ENCODE measurements around the gene RBM6. TPM values are rescaled to one million over a fixed set of nuclear protein-coding genes. Genes with fewer than 3 reads are reported as not detected.

Gene RBM6
- total RNA-seq, 1 experiment from 2014 or later, result 72.0 TPM

DNA sequence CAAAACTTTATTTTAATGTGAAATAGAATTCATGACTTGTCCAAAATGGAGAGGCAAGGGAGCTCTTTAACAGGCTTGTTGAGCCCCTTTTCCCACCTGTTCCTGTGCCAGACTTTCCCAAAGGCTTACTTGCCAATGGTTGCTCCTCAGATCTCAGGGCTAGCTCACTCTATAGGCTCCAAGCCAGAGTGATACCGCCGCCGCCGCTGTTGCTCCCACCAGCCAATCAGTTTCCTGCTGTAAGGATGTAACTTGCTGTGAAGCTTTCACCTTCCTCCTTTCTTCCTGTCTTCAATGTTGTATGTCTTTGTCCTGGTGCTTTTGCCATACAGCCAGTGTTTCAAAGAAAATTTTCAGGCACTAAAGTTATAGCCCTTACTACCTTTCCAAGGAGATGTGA, 107.5 kb downstream of the RBM6 start:
- H3K4me2 ChIP-seq, result no peak overlapping the region
- no peaks in the 10 kb centered on the region for H3K9me3 ChIP-seq (ENCODE audit: insufficient read depth, low read depth)
- no peaks in the 10 kb centered on the region for H3K27me3 ChIP-seq (ENCODE audit: insufficient read depth, low read depth)
- POLR2A ChIA-PET (ENCODE audit: unreplicated experiment), result no interaction called here
- CTCF ChIA-PET, result no interaction called here
- H3F3A ChIP-seq (ENCODE audit: insufficient read depth, low read depth), result no peaks in the 10 kb centered on the region
- intact Hi-C loops (cut with micrococcal nuclease; ENCODE audit: unreplicated experiment), result no loop called here
- H4K20me1 ChIP-seq (ENCODE audit: insufficient read depth), result no peaks in the 10 kb centered on the region
- TF ChIP-seq EZH2 (IDR thresholded peaks at IDR 0.05; ENCODE audit: low read depth), result no peak
- TF ChIP-seq, protein P1, sequence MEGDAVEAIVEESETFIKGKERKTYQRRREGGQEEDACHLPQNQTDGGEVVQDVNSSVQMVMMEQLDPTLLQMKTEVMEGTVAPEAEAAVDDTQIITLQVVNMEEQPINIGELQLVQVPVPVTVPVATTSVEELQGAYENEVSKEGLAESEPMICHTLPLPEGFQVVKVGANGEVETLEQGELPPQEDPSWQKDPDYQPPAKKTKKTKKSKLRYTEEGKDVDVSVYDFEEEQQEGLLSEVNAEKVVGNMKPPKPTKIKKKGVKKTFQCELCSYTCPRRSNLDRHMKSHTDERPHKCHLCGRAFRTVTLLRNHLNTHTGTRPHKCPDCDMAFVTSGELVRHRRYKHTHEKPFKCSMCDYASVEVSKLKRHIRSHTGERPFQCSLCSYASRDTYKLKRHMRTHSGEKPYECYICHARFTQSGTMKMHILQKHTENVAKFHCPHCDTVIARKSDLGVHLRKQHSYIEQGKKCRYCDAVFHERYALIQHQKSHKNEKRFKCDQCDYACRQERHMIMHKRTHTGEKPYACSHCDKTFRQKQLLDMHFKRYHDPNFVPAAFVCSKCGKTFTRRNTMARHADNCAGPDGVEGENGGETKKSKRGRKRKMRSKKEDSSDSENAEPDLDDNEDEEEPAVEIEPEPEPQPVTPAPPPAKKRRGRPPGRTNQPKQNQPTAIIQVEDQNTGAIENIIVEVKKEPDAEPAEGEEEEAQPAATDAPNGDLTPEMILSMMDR (conservative IDR thresholded peaks at IDR 0.05), result no peak
- no peak overlapping the region for H2AFZ ChIP-seq
- no peaks in the 10 kb centered on the region for H3K36me3 ChIP-seq (ENCODE audit: low read depth)
- H3K79me2 ChIP-seq (ENCODE audit: low read depth), result no peaks in the 10 kb centered on the region
- no peak overlapping the region for H3K4me3 ChIP-seq
- DNase-seq, result no peak
- no peak overlapping the region for H3K27ac ChIP-seq
- H3K9me2 ChIP-seq (ENCODE audit: insufficient read depth), result no peaks in the 10 kb centered on the region
- no TSS peak for BruUV-seq (replicated peaks)
- no peaks in the 10 kb centered on the region for H3K4me1 ChIP-seq (replicated peaks; ENCODE audit: insufficient read depth)

DNA sequence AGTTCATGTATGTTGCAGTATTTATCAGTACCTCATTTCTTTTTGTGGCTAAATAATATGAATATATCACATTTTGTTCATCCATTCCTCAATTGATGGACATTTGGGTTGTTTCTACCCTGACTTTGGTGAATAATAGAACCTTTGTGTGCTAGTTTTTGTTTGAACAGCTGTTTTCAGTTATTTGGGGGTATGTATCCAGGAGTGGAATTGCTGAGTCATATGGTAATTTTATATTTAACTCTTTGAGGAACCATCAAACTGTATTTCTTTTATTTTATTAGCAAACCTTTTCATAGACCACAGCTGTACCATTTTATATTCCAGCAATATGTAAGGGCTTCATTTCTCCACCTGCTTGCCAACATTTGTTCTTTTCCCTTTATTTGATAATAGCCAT, 110.4 kb downstream of the RBM6 start:
- Histone ChIP-seq H3F3A (ENCODE audit: insufficient read depth, low read depth) (no peaks in the 10 kb centered on the region), H2AFZ (no peak overlapping the region), H3K4me2 (no peak overlapping the region), H3K9me3 (ENCODE audit: insufficient read depth, low read depth) (no peaks in the 10 kb centered on the region), H3K4me1 (replicated peaks; ENCODE audit: insufficient read depth) (no peaks in the 10 kb centered on the region), H3K27me3 (ENCODE audit: insufficient read depth, low read depth) (no peaks in the 10 kb centered on the region), H3K27ac (no peak overlapping the region), H3K9me2 (ENCODE audit: insufficient read depth) (no peaks in the 10 kb centered on the region), H3K36me3 (ENCODE audit: low read depth) (no peaks in the 10 kb centered on the region), H3K4me3 (no peak overlapping the region), H4K20me1 (ENCODE audit: insufficient read depth) (no peaks in the 10 kb centered on the region), H3K79me2 (ENCODE audit: low read depth) (no peaks in the 10 kb centered on the region)
- no TSS peak for BruUV-seq (replicated peaks)
- TF ChIP-seq, protein P1 (conservative IDR thresholded peaks at IDR 0.05), result no peak
- TF ChIP-seq EZH2 (IDR thresholded peaks at IDR 0.05; ENCODE audit: low read depth), result no peak
- intact Hi-C loops (cut with micrococcal nuclease; ENCODE audit: unreplicated experiment), result no loop called here
- no peak for DNase-seq
- ChIA-PET POLR2A (ENCODE audit: unreplicated experiment) (interaction anchor here (0.7 kb wide), 1 partner anchor 121 kb away, joined by 3 read pairs; the partner anchor contains the start of gene MON1A), CTCF (no interaction called here)

DNA sequence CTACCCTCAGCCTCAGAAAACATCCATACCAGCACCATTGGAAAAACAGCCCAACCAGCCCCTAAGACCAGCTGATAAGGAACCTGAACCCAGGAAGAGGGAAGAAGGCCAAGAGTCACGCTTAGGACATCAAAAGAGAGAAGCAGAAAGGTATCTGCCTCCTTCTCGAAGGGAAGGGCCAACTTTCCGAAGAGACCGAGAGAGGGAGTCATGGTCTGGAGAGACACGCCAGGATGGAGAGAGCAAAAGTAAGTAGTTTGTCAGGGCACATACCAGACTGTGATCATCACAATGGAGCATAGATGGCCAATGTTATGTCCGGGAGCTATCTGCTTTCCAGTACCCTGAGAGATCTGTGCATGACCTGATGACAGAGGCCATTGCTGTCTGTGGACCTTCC, 117.8 kb downstream of the RBM6 start:
- no peaks in the 10 kb centered on the region for H3K27me3 ChIP-seq (ENCODE audit: insufficient read depth, low read depth)
- intact Hi-C loops (cut with micrococcal nuclease; ENCODE audit: unreplicated experiment), result no loop called here
- TF ChIP-seq, protein P1 (conservative IDR thresholded peaks at IDR 0.05), result no peak
- no peak for TF ChIP-seq EZH2 (IDR thresholded peaks at IDR 0.05; ENCODE audit: low read depth)
- H3K4me1 ChIP-seq (replicated peaks; ENCODE audit: insufficient read depth), result no peaks in the 10 kb centered on the region
- no peak overlapping the region for H3K4me3 ChIP-seq
- H3K9me3 ChIP-seq (ENCODE audit: insufficient read depth, low read depth), result no peaks in the 10 kb centered on the region
- no peaks in the 10 kb centered on the region for H3F3A ChIP-seq (ENCODE audit: insufficient read depth, low read depth)
- H3K9me2 ChIP-seq (ENCODE audit: insufficient read depth), result no peaks in the 10 kb centered on the region
- no peaks in the 10 kb centered on the region for H3K79me2 ChIP-seq (ENCODE audit: low read depth)
- no peak overlapping the region for H3K27ac ChIP-seq
- peaks cover 9% of the 10 kb centered on the region; the same call in 1 of the 2 replicates for H3K36me3 ChIP-seq (ENCODE audit: low read depth)
- ChIA-PET CTCF (no interaction called here), POLR2A (ENCODE audit: unreplicated experiment) (no interaction called here)
- H4K20me1 ChIP-seq (ENCODE audit: insufficient read depth), result no peaks in the 10 kb centered on the region
- DNase-seq, result no peak
- no peak overlapping the region for H3K4me2 ChIP-seq
- BruUV-seq (replicated peaks), result no TSS peak
- H2AFZ ChIP-seq, result no peak overlapping the region

All from PC-9 (cell line).